GM21360 (cell line): ENCODE data around the gene SLC9A7.

Experiments
- ATAC-seq: cut with Tn5 transposase; IDR thresholded peaks from one replicate; pipeline ENCODE4 v1.9.1; 2021; ENCODE audit warnings: mild to moderate bottlenecking, moderate library complexity; ENCODE audit not compliant: unreplicated experiment

SLC9A7 gene

DNA sequence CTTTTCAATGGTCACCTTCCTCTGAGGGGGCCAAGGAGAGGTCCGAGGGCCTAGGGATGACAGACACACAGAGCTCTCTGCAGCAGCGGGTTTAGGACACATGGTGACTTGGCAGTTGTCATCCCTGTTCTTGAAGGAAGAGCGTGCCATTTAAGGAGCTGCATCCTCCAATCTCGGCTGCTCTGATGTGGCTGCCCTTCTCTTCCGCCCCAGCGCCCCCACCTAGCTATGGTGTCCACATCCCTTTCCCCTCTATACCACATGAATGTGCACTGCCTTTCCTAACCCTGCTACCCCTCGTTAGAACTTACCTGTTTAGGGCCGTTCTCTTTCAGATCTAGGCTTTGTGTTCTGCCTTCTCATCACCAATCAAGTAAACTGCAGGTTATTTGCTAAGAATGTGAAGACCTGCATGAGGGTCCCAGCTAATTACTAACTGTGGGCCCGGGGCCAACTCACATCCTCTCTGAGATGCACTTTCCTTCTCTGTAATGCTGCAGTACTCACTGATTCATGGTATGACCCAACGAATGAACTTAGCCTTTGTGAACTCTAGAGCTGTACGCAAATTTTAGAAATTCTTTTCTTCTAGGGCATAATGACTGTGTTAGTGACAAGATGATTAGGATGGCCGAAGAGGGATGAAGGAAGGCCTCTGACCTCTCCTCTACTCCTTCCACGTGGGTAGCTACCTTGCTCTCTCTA lies 147.1 kb downstream of the SLC9A7 start:
- no peak for ATAC-seq

- ATAC-seq, result no peak
These were observed 148.8 kb downstream of the SLC9A7 start for GRCh38 chrX:46610070-46610658.

DNA sequence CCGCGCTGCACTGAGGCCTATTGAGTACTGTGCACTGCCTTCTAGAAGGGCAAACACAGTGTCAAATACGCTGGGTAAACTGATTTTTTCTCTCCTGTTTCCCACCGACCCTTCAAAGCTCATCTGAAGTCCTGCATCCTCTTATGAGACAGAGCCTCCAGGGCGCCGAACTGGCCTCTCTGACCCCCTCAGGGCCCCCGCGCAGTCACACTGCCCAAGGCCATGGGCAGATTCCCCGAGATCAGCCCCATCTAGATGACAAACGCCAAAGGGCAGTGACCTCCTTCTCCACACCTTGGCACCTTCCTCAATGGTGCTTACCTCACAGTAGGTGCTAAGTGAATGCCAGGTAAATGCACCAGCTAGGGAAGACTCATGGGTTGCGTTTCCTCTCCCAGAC lies 151.0 kb downstream of the SLC9A7 start:
- no peak for ATAC-seq

- ATAC-seq, result no peak
These were observed 156.3 kb downstream of the SLC9A7 start for GRCh38 chrX:46602468-46603102.

DNA sequence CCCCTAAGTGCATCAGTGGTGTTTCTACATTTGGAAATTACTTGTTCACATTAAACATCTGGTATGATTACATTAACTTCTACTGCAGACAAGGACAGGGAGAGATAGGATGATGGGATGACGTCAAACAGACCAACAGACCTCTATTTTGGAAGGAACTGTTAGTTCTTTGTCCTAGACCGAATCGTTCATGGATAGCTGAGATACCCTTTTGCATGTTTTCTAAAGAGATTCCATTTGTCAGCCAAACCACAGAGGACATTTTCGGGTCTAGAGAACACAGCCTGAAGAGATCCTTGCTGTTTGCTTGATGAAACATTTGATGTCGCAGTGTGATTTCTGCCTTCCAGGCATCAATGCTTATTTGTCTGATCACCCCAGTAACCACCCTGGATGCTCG lies 157.6 kb downstream of the SLC9A7 start:
- ATAC-seq, result no peak

GRCh38 chrX:46599051-46599560 lies 159.8 kb downstream of the SLC9A7 start:
- no peak for ATAC-seq

- no peak for ATAC-seq
These were observed 161.1 kb downstream of the SLC9A7 start for GRCh38 chrX:46597771-46598170.

DNA sequence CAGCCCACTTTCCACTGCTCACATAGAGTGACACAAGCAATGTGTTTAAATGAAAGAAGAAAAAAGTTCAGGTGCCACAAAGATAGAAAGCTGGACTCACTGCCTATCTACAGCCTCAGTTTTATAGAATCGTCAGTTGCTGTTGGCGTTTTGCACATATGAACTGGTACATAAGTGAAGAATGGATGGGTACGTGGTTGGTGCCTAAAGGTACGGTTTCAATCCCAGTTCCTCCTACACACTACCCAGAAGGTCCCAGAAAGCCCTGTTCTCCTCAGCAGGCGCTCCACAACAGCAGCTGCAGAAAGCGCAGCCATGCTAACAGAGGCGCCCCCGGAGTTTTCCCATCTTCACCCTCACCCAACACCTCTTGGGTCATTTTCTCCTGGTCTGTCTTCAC lies 161.7 kb downstream of the SLC9A7 start:
- ATAC-seq, result no peak

DNA sequence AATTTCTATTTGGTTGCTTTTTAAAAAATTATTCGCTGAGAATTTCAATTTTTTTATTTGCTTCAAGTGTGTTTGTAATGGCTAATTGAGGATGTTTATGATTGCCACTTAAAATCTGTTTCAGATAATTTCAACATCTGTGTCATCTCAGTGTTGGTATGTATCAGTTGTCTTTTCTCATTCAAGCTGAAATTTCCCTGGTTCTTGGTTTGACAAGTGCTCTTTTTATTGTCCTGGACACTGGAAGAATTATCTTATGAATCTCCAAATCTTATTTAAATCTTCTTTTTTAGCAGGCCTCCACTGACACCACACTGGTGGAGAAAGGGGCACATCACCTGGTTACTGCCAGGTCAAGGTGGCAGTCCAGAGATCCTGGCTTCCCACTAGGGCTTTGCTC lies 163.8 kb downstream of the SLC9A7 start:
- ATAC-seq, result no peak

GRCh38 chrX:46589977-46590723 lies 168.8 kb downstream of the SLC9A7 start:
- no peak for ATAC-seq

GRCh38 chrX:46588263-46588662 lies 170.7 kb downstream of the SLC9A7 start:
- no peak for ATAC-seq

- no peak for ATAC-seq
These were observed 171.2 kb downstream of the SLC9A7 start for GRCh38 chrX:46587753-46588171.

- ATAC-seq, result peak; percentile 65
These were observed 171.8 kb downstream of the SLC9A7 start for GRCh38 chrX:46587158-46587557.

- ATAC-seq, result no peak
These were observed 174.2 kb downstream of the SLC9A7 start for GRCh38 chrX:46584736-46585135.

GRCh38 chrX:46582966-46583365 lies 176.0 kb downstream of the SLC9A7 start:
- ATAC-seq, result no peak

DNA sequence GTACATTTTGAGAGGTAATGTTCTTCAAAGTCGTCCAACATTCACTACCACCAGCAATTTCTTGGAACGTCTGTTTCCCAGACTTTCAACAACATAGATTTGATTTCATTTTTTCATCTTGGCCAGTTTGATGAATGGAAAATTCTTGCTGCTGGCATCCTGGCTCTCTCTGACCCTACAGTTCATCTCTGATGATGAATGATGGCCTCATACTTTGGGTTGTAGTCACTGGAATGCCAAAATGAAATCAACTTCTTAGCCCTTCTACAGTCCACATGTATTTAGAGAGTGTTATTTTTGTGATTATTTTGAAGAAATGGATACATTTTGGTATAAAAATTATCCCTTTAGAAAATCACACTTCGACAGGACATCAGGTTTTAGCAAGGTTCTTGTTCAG lies 176.6 kb downstream of the SLC9A7 start:
- no peak for ATAC-seq

DNA sequence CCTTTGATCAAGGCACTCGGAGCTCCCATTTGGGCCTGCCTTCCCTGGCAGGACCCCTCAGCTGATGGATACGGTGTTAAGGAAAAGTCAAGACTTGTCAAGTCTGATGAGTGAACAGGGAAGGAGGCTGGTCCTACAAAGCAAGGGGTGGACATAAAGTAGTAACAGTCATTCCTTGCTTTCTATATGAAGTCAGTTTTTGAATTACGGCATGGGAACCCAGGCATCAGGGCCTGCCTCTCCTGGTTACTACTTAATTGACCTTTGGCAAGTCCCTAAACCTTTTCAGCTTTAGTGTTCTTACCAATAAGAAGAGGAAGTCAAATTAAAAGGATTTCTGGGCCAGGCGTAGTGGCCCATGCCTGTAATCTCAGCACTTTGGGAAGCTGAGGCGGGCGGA lies 178.3 kb downstream of the SLC9A7 start:
- ATAC-seq, result no peak

- ATAC-seq, result no peak
These were observed 179.7 kb downstream of the SLC9A7 start for GRCh38 chrX:46579250-46579649.

DNA sequence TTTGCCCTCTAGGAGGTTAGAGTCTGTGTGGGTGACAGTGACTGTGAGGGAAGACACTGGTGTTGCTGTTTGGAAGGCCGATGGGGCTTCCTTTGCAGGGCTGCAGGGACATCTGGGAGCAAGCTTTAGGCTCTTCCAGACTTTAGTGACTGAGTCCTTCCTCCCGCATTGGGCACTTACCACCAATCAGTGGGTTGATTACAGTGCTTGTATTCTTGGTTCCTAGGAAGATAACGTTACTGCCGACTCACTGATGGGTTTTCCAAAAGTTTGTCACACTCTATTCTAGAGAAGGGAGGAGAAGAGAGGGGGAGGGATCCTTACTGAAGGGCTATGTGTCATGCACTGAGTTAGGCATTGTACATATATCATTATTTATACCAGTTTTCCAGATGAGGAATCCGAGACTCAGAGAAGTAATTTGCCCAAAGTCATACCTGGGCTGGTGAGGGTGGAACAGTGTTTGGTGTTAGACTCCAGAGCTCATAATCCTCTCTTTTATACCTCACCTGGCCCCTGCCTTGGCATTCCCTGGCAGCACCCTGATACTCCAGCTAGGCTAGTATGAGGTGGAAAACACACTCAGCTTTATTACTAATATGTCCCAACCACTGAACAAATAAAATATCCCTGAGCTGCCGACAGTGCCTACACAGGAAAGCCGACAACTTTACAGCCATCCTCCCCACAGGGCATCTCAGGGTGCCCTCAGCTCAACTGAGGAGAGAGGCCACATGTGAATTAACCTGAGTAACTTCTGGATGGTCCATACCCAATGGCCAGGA lies 181.5 kb downstream of the SLC9A7 start:
- no peak for ATAC-seq

- ATAC-seq, result no peak
These were observed 182.5 kb downstream of the SLC9A7 start for GRCh38 chrX:46576458-46576857.

DNA sequence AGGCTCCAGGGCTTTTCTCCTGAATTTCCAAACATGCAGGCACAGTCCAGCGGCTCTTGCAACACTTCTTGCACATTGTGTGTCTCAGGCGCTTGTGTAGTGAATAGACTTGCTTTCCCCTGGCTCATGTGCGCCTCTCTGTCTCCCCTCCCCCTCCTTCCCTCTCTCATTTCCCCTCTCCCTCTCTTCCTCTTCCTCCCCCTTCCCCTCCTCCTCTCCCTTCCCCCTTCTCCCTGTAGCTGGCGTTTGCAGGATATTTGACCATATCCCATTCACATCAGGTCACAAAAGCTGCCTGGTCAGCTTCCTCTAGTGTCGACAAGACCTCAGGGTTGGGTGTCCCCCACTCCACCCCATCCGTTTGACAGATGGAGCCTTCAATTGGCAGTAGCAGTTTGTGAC lies 182.9 kb downstream of the SLC9A7 start:
- ATAC-seq, result no peak
